Activated CD8-positive, alpha-beta T cell treated with anti-CD3 and anti-CD28 coated beads, Interleukin-2, amount 10 ng/mL, durations not matched to agents 7 days and 5 days (primary cell): ENCODE results near the gene ATP5F1C. TPM values are rescaled to one million over a fixed set of nuclear protein-coding genes. Genes with fewer than 3 reads are reported as not detected.
"Not testable (repeated sequence)": the region's sequence is repeated elsewhere in the genome, so short reads cannot be mapped to it uniquely, and the experiment has no call there.

Experiments used
- ATAC-seq: fragments of 150-1000 bp; cut with Tn5 transposase; one replicate; pipeline ENCODE4 v1.10.0; 2021; ENCODE audit warnings: moderate library complexity
- CTCF ChIA-PET: fragments of 350-600 bp; sonication (Branson Sonifier 250); formaldehyde crosslinking; loops from one replicate; lab custom pipeline; 2021; ENCODE audit warnings: antibody characterized with exemption; lab: Charles Lee
- POLR2A ChIA-PET: fragments of 350-600 bp; sonication (Branson Sonifier 250); formaldehyde crosslinking; loops from one replicate; lab custom pipeline; 2021; ENCODE audit warnings: antibody characterized with exemption; lab: Charles Lee
- DNase-seq: peaks from one replicate; pipeline ENCODE4 v3.0.0-alpha.2; 2020
- H3K27ac Mint-ChIP-seq: one replicate; pipeline ENCODE4 v1.8.0; 2021; ENCODE audit warnings: mild to moderate bottlenecking, mixed read lengths
- H3K27me3 Mint-ChIP-seq: one replicate; pipeline ENCODE4 v1.8.0; 2021; ENCODE audit warnings: low read depth, mixed read lengths
- H3K36me3 Mint-ChIP-seq: one replicate; pipeline ENCODE4 v1.8.0; 2021; ENCODE audit warnings: low read depth, mixed read lengths
- H3K4me1 Mint-ChIP-seq: one replicate; pipeline ENCODE4 v1.8.0; 2021; ENCODE audit warnings: low read depth, mixed read lengths
- H3K4me3 Mint-ChIP-seq: one replicate; pipeline ENCODE4 v1.8.0; 2021; ENCODE audit warnings: mild to moderate bottlenecking, mixed read lengths
- H3K9me3 Mint-ChIP-seq: one replicate; pipeline ENCODE4 v1.8.0; 2022; ENCODE audit warnings: mixed read lengths; ENCODE audit not compliant: insufficient read depth
- total RNA-seq, 2 experiments: library from RNA; stranded (reverse); gene quantifications; one replicate each; pipeline ENCODE4 v1.2.3, GENCODE V29; 2021

Gene ATP5F1C
- total RNA-seq, 2 experiments from 2014 or later = 291 to 293 TPM

DNA sequence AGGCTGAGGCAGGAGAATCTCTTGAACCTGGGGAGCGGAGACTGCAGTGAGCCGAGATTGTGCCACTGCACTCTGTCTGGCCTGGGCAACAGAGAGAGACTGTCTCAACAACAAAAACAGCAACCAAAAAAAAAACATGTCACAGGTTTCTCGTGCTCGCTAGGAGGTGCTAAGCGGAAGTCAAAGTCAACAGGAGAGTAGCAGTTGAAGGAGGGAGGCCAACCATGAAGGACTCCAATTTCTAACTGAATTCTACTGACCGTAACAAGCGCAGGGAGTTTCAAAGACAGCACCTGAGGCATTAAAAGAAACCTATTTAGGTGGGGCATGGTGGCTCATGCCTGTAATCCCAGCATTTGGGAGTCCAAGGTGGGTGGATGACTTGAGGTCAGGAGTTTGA is 19.6 kb upstream of the ATP5F1C start:
- no peak for ATAC-seq
- Mint-ChIP-seq H3K27me3 (no peaks in the 10 kb centered on the region), H3K36me3 (peaks cover 46% of the 10 kb centered on the region), H3K27ac (no peak overlapping the region), H3K9me3 (no peaks in the 10 kb centered on the region), H3K4me3 (no peak overlapping the region), H3K4me1 (peaks cover 8% of the 10 kb centered on the region)
- ChIA-PET POLR2A (no interaction called here), CTCF (no interaction called here)
- DNase-seq = no peak

DNA sequence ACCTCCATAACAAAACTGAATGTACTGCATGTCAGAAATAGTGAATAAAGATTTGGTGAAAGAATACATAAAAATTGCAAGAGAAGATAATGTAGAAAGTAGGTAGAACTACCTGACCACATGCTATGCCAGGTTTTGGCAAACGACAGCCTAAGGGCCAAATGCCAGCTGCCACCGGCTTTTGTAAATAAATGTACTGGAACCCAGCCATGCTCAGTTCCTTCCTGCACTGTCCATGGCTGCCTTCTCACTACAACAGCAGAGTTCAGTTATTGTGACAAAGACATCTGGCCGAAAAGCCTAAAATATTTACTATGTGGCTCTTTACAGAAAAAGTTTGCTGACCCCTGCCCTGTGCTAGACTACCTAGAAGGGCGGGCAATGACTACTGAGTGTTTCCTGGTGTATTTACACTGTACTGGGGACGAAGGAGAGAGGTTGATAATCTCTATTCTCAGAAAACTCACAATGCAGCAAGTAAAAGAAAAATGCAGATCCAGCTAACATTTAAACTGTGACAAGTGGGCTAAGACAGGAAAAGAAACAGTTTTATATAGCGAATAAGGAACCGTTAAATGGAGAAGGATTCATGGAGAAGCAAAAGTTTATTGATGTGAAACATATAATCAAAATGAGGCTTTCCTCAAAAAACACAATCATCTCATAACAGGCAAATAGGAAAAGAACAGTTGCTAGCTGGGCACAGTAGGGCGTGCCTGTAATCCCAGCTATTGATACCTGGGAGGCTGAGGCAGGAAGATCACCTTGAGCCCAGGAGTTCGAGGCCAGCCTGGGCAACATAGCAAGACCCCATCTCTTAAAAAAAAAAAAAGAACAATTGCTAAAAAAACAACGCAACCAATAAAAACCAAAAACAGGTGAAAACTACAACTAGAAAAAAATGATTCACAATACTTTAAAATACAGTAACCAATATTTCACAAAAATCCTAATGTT is 13.9 kb upstream of the ATP5F1C start:
- H3K9me3 Mint-ChIP-seq = no peaks in the 10 kb centered on the region
- POLR2A ChIA-PET = no interaction called here
- H3K36me3 Mint-ChIP-seq = peaks cover 40% of the 10 kb centered on the region
- no peaks in the 10 kb centered on the region for H3K27me3 Mint-ChIP-seq
- CTCF ChIA-PET = no interaction called here
- DNase-seq (no peak), ATAC-seq (no peak)
- H3K4me1 Mint-ChIP-seq = peaks cover 8% of the 10 kb centered on the region
- H3K27ac Mint-ChIP-seq = no peak overlapping the region
- no peak overlapping the region for H3K4me3 Mint-ChIP-seq

DNA sequence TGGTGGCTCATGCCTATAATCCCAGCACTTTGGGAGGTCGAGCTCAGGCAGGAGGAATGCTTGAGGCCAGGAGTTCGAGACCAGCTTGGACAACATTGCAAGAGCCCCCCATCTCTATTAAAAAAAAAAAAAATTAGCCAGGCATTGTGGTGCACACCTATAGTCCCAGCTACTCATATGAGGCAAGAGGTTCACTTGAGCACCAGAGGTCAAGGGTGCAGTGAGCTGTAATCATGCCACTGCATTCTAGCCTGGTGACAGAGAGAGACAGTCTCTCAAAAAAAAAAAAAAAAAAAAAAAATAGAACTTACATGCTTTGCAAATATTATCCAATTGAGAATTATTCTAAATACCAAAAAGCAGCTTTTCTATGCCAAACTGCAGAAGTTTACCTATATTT is 11.2 kb upstream of the ATP5F1C start:
- POLR2A ChIA-PET = no interaction called here
- ATAC-seq = no peak
- no peak overlapping the region for H3K4me3 Mint-ChIP-seq

DNA sequence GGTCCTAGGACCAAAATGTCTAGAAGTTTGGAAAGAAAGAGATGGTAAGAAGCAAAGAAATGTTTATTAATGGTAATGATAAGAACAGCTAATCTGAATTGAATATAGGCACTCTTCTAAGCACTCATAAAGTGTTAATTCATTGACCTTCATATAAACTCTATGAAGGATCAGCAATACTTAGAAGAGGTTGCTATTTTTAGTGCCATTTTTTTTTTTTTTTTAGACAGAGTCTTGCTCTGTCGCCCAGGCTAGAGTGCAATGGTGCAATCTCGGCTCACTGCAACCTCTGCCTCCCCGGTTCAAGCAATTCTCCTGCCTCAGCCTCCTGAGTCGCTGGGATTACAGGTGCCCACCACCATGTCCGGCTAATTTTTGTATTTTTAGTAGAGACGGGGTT is 5.8 kb upstream of the ATP5F1C start:
- H3K36me3 Mint-ChIP-seq = peaks cover 37% of the 10 kb centered on the region

More for the DNA sequence above, 11.2 kb upstream of the ATP5F1C start:
- Mint-ChIP-seq H3K36me3 (peaks cover 42% of the 10 kb centered on the region), H3K4me1 (peaks cover 1% of the 10 kb centered on the region), H3K27me3 (no peaks in the 10 kb centered on the region), H3K27ac (no peak overlapping the region), H3K9me3 (no peaks in the 10 kb centered on the region)
- CTCF ChIA-PET = no interaction called here
- no peak for DNase-seq

DNA sequence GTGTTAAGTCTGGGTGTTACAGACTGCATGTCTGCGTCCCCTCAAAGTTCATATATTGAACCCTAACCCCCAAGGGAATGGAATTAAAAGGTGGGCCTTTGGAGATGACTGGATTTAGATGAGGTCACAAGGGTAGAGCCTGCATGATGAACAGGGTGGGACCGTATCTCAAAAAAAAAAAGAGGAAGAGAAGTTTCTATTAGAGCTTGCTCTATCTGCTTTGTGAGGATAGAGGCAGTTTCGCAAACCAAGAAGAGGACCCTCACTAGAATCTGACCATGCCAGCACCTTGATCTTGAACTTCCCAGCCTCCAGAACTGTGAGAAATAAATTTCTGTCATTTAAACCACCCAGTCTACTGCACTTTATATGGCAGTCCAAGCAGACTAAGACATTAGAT is 1.5 kb upstream of the ATP5F1C start:
- Mint-ChIP-seq H3K27ac (no peak overlapping the region), H3K4me1 (peaks cover 32% of the 10 kb centered on the region), H3K9me3 (no peaks in the 10 kb centered on the region), H3K4me3 (no peak overlapping the region), H3K27me3 (no peaks in the 10 kb centered on the region), H3K36me3 (peaks cover 22% of the 10 kb centered on the region)
- POLR2A ChIA-PET = no interaction called here
- DNase-seq = no peak
- CTCF ChIA-PET = no interaction called here
- no peak for ATAC-seq

More for the DNA sequence above, 5.8 kb upstream of the ATP5F1C start:
- DNase-seq, H3K27ac Mint-ChIP-seq, H3K9me3 Mint-ChIP-seq, POLR2A ChIA-PET, CTCF ChIA-PET, H3K4me1 Mint-ChIP-seq, H3K4me3 Mint-ChIP-seq, H3K27me3 Mint-ChIP-seq, ATAC-seq: not testable (repeated sequence)

DNA sequence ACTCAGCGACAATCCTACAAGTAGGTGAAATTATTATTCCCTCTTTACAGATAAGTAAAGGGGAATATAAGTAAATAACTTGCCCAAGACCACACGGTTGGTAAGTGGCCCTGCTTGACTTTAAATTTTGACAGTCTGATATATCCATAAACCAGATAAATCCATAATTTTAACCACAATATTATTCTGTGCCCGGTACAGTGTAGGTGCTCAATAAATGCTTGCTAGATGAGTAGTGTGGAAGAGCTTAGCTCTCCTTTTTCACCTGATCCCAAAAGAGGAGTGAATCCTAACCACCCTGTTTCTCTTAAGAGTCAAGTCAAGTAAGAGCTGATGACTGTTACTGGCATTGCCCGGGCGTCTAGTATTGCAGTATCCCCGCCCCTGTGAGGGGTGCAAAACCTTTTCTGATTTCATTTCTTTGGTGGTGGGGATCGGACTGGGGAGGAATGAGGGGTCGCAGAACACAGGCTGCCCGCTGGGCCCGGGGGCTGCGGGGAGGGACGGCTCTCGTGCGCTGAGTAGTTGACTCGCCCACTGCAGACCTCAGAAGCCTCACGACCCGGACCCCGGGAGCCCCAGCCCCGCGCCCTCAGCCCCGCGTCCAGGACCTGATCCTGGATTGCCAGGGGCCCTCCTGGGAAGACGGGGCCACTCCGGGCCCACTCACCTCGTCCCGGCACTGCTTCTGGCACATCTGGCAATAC is 674 bp upstream of the ATP5F1C start:
- Mint-ChIP-seq H3K4me1 (peaks cover 40% of the 10 kb centered on the region), H3K4me3 (no peak overlapping the region), H3K36me3 (peaks cover 30% of the 10 kb centered on the region), H3K9me3 (no peaks in the 10 kb centered on the region), H3K27me3 (no peaks in the 10 kb centered on the region), H3K27ac (no peak overlapping the region)
- peak; percentile 10 for ATAC-seq
- POLR2A ChIA-PET = interaction anchor here (0.5 to 2.2 kb wide), 8 partner anchors 9 to 593 kb away, joined by 3 to 36 read pairs (median 4); partner anchors contain the start of gene TAF3
- CTCF ChIA-PET = interaction anchor here (0.8 to 1.9 kb wide), 5 partner anchors 11 to 262 kb away, joined by 3 to 11 read pairs (median 4); partner anchors contain the start of gene TAF3
- DNase-seq = peak; percentile 26

DNA sequence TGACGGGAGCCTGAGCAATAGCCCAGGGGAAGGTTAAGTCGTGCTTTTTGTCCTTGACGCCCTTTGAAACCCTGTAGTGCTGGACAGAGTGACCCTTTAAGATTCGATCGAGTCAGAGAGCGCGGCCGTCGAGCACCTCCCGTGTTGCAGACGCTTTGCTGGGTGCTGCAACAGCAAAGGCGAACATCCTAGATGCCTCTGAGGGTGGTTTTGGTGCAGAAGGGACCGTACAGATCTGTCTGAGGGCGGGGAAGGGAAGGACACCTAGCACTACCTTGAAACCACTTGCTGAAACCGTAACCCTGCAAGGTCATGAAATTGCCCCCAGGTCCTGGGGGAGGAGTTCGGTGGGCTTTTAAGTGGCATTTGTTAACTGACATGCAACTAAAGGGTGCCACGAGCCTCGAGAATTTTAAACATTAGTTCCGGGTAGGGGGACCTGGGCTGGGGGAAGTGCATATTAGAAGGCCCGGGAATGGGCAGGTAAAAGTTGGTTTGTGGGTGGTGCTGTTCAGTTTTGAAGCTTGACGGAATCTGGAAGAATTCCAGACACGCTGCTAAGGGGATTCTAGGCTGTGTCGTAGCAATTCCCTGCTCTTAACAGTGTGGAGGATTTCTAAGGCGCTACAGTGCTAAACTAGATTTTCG is 786 bp downstream of the ATP5F1C start:
- H3K27ac Mint-ChIP-seq = no peak overlapping the region
- DNase-seq = peak; percentile 45
- H3K9me3 Mint-ChIP-seq = no peaks in the 10 kb centered on the region
- no peaks in the 10 kb centered on the region for H3K27me3 Mint-ChIP-seq
- POLR2A ChIA-PET = interaction anchor here (0.6 to 2.2 kb wide), 9 partner anchors 7 to 304 kb away, joined by 3 to 36 read pairs (median 4); partner anchors contain the start of gene TAF3
- CTCF ChIA-PET = interaction anchor here (0.7 to 1.9 kb wide), 3 partner anchors 22 to 263 kb away, joined by 3 to 11 read pairs (median 6); partner anchors contain the start of gene TAF3
- ATAC-seq = peak; percentile 8
- no peak overlapping the region for H3K4me3 Mint-ChIP-seq
- peaks cover 34% of the 10 kb centered on the region for H3K36me3 Mint-ChIP-seq
- peaks cover 51% of the 10 kb centered on the region for H3K4me1 Mint-ChIP-seq

DNA sequence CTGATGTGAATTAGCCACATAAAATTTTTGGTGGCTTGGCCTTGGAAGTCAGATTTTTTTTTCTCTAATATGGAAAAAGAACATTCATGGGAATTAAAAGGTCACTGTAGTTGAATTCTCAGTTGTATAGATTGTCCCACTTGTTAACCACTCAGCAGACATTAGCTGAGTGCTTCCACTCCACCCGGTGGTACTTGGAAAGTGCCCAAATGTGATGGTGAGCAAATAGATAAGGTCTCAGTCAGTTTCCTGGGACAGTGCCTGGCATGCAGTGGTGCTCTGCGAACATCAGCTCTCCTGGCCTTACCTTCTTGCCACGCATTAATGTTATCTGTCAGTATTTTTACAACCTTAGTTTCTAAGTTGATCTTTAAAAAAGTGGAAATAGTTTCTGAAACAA is 1.4 kb downstream of the ATP5F1C start:
- H3K27ac Mint-ChIP-seq = peak overlapping the region; percentile 10
- ChIA-PET POLR2A (interaction anchor here (1.0 kb wide), 1 partner anchor 29 kb away, joined by 5 read pairs; the partner anchor contains the start of gene TAF3), CTCF (interaction anchor here (1.7 kb wide), 1 partner anchor 264 kb away, joined by 5 read pairs; no protein-coding TSS in a partner anchor)
- H3K36me3 Mint-ChIP-seq = peaks cover 34% of the 10 kb centered on the region
- H3K4me1 Mint-ChIP-seq = peaks cover 57% of the 10 kb centered on the region
- ATAC-seq = no peak
- H3K9me3 Mint-ChIP-seq = no peaks in the 10 kb centered on the region
- no peaks in the 10 kb centered on the region for H3K27me3 Mint-ChIP-seq
- no peak overlapping the region for H3K4me3 Mint-ChIP-seq
- no peak for DNase-seq

DNA sequence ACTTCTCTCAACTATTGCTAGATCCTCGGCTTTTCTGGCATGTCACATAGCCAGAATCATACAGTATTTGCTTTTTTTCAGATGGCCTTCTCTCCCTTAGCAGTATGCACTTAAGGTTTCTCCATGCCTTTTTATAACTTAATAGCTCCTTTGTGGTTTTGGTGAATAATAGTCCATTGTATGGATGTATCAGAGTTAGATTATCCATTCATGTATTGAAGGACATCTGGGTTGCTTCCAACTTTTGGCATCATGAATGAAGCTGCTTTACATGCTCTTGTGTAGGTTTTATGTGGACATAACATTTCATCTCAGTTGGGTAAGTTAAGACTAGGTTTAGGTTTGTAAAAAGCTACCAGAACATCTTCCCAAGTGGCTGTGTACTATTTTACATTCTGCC is 4.6 kb downstream of the ATP5F1C start:
- H3K27ac Mint-ChIP-seq = no peak overlapping the region
- no peak for ATAC-seq
- no peaks in the 10 kb centered on the region for H3K9me3 Mint-ChIP-seq
- POLR2A ChIA-PET = no interaction called here
- H3K36me3 Mint-ChIP-seq = peaks cover 46% of the 10 kb centered on the region
- H3K4me3 Mint-ChIP-seq = no peak overlapping the region
- peaks cover 69% of the 10 kb centered on the region for H3K4me1 Mint-ChIP-seq
- CTCF ChIA-PET = interaction anchor here (1.2 to 1.6 kb wide), 3 partner anchors 25 to 267 kb away, joined by 3 to 4 read pairs (median 4); partner anchors contain the start of gene TAF3
- no peaks in the 10 kb centered on the region for H3K27me3 Mint-ChIP-seq
- no peak for DNase-seq

DNA sequence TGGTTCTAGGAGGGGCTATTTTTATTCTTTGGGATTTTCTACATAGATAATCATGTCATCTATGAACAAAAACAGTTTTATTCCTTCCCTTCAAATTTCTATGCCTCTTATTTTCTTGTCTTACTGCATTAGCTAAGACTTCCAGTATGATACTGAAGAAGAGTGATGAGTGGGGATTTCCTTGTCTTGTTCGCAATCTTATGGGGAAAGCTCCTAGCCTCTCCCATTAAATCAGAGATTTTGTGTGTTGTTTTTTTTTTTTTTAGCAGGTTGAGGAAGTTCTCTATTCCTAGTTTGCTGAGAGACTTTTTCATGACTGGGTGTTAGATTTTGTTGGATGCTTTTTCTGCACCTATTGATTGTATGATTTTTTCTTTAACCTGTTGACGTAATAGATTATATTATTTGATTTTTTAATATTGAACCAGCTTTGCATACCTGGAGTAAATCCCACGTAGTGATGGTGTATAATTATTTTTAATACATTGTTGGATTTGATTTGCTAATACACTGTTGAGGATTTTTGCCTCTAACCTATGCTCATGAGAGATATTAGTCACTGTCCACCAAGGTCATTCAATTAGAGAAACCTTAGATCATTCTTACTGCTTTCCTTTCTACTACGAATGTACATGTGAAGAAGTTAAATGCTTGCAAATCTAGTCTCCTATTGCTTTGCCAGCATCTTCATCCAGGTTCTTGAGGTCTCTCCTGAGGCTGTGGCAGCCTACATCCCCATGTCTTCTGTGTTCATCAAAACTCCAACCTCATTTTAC is 6.5 kb downstream of the ATP5F1C start:
- Mint-ChIP-seq H3K4me1 (peaks cover 60% of the 10 kb centered on the region), H3K9me3 (no peaks in the 10 kb centered on the region), H3K27ac (no peak overlapping the region), H3K36me3 (peaks cover 59% of the 10 kb centered on the region), H3K4me3 (no peak overlapping the region), H3K27me3 (no peaks in the 10 kb centered on the region)
- no peak for DNase-seq
- ATAC-seq = no peak
- POLR2A ChIA-PET = no interaction called here
- CTCF ChIA-PET = no interaction called here

DNA sequence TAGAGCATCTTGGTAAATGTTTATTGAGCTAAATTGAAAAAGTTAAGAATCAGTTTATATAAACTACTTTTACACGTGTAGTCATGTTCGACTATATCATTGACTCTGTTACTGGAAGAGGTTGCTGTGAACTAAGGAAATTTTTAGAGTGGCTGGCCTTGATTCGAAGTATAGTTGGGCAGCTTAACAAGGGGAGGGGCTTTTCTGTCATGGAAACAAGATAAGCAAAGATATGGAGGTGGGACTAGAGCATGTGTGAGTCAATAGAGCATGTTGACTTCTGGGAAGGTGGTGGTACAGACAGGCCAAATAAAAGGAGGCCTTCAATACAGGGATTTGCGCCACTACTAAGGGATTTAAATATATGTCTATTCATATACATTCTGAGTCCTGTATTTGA is 7.6 kb downstream of the ATP5F1C start:
- Mint-ChIP-seq H3K4me3 (no peak overlapping the region), H3K4me1 (peaks cover 51% of the 10 kb centered on the region), H3K27ac (no peak overlapping the region), H3K27me3 (no peaks in the 10 kb centered on the region), H3K36me3 (peaks cover 62% of the 10 kb centered on the region), H3K9me3 (no peaks in the 10 kb centered on the region)
- DNase-seq (no peak), ATAC-seq (no peak)
- CTCF ChIA-PET = no interaction called here
- POLR2A ChIA-PET = interaction anchor here (1.0 kb wide), 1 partner anchor 7 kb away, joined by 3 read pairs; the partner anchor contains the start of genes ATP5F1C and KIN
